ENCODE data around the gene RAB27B.
A peak's percentile ranks its signal among the peaks of the same experiment; 100 is the strongest.
"Not testable (repeated sequence)": the region's sequence is repeated elsewhere in the genome, so short reads cannot be mapped to it uniquely, and the experiment has no call there.

The RAB27B gene

DNA sequence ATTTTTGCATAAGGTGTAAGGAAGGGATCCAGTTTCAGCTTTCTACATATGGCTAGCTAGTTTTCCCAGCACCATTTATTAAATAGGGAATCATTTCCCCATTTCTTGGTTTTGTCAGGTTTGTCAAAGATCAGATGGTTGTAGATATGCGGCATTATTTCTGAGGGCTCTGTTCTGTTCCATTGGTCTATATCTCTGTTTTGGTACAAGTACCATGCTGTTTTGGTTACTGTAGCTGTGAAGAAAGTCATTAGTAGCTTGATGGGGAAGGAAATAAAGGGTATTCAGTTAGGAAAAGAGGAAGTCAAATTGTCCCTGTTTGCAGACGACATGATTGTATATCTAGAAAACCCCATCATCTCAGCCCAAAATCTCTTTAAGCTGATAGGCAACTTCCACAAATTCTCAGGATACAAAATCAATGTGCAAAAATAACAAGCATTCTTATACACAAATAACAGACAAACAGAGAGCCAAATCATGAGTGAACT lies 7.4 kb upstream of the RAB27B start:
- DNase-seq, result not testable (repeated sequence)

DNA sequence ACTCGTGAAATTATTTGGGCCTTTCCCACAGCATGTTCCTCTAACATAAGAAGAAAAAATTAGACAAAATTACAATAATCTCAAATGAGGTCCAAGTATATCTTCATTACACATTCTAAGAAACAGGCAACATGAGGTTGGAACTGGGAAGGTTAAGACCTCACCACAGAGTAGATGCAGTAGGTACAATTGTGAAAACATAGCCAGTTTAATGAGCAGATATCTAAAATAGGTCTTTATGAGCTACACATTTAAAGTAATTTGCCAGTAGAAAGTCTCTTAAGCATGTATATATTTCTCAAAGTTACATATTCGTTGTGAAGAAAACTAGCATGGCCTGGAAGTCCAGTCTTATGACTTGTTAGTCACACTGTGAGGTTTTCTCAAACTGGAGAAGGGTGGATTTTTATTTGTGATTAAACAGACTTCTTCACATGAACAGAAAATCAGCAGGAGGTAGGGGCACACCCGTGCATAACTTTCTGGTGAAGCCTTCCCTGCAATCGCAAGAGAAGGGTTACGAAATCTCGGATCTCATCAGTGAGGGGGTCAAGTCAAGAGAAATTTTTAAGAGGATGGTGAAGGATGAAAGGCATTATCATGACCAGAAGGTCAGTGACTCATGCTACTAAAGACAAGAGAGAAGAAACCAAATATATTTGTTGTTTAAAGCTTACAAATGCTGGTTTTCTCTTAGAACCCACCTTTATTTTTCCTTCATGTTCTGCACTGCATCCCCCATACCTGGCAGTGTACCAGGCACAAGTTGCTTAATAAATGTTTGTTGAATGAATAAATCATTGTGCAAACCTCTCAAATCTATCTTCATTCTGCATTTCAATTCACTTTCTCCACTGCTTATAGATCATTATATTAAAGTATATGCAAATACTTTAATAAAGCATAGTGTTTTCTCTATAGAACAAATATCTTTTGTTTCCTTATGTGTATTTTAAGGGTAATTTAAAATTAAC lies 5.1 kb upstream of the RAB27B start:
- DNase-seq, result no peak

DNA sequence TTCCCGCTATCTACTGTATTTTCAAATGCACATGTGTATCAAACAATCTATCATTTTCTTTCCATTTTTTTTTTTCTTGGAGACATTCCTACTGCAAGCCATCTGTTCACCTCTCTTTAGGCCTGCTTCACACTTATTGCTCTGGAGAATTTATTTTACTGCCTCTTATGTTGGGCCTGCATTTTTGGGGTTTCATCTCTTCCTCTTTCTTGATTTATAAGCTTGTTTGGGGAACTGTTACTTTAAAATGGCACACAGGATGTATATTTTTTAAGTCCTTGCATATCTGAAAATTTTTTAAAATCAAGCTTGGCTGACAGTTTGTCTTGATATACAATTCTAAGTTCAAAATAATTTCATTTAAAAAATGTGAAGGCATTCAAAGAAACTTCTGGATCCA lies 3.5 kb upstream of the RAB27B start:
- no peak for DNase-seq

DNA sequence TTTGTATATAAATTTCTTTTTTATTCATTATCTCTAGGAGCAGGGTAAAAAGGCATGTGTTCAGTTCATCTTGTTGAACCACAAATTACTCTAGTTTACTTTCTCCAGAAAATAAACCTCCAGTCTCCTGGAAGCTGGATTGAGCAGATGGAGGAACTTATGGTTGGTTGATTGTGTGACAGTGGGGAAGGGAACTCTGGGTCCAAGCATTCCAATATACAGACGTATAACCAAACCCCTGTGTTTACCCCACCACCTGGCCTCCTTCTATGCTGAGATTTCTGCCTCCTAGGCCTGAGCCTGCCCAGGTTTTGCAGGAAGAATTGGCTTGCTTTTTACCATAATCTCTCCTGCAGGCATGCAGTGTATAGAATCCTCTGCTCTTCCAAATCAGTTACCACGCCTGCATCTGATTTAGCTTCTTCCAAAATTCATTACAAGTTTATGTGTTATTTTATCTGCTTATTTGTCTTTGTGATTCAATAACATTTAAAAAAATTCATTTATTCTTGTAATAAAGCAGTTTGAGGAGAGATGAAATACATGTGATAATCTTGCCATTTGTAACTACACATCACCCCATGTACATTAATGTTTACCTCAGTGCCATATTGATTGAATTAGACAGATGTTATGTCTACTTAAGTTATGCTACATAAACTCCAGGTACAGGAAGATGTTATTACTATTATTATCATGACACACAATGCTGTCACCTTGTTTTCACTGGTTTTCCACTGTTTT lies 2.5 kb upstream of the RAB27B start:
- DNase-seq, result no peak

DNA sequence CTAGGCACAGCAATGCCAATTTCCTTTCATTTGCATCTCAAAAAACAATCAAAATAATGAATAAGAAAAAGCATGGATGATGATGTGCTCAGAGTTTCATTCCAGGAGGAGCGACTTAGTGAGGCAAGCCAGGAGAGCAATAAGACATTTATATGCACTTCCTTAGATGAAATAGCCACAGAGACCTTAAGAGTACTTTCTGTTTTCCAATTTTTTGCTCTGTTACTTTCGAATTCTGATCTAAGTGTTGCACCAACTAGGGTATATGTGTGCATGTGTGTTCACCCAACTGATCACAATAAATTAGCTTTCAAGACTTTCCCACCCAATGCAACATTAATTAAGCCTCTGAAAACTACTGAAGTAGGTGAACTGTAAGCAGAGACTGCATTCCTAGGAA lies 709 bp downstream of the RAB27B start:
- peak in 1 of 2 donors; percentile 19 for DNase-seq

DNA sequence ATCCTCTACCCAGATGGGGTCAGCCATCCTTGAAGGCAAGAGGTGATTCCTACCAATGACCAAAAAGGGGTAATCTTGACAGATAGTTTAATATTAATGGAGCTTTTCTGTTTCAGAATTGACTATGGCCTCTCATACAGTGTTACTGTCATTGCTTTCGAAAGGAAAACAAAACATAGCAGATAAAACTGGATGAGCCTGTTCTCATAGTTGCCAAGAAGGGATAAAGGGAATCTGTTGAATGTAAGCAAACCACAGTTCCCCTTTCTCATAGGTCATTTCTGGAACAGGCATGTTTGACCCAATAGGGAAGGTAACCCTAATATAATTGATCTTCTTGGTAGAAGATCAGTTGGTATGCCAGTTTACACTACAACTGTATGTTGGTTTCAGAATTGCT lies 1.6 kb downstream of the RAB27B start:
- no peak for DNase-seq

DNA sequence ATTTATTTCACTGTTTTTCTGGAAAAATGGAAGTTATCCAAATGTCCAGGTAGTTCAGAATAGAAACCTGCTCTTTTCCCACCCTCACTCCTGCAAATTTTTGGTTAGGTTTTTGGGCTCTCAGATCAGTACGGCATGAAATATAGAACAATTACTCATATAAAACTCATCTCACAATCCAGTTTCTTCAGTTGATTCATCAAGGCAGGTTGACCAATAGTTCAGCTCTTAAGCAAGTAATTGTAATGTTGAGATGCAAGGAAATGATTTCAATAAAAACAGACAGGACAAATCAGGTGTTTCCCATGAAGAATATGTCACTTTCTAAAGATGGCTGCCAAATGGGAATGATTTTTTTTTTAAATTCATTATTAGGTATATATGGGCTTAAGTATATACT lies 2.0 kb downstream of the RAB27B start:
- no peak for DNase-seq

DNA sequence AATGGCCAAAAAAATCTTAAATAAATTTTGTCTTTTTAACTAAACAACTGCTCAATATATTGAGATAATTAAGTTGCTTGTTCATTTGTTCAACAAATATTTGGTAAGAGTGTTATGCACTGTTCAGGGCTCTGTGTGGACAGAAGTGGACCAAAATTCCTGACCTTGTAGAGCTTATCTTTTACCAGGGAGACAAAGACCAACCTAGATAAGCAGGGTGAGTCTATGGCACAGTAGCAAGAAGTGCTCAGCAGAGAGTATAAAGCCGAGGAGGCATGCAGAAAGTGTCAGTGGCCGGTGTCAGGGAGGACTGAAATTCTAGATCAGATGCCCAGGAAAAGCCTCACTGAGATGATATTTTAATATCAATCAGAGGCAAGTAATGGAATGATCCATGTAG lies 2.6 kb downstream of the RAB27B start:
- no peak for DNase-seq

DNA sequence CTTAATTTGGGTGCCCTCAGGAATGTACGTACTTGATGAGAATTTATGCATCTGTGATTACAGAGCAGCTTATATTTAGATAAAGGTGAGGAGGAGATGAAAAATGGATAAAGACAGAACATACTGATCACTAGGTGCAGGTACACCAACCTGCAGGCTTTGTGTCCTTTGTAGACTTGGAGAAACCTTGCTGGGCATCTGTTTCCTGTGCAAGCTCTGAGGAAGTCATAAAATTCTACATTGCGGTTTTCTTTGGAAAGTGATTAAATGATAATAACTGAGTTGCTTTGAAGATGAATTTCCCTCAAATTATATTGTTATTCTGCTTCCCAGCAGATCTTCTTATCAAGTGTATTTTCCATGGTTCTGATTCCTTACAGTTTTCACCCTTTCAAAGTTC lies 7.7 kb downstream of the RAB27B start:
- DNase-seq, result peak in 1 of 2 donors; percentile 36

DNA sequence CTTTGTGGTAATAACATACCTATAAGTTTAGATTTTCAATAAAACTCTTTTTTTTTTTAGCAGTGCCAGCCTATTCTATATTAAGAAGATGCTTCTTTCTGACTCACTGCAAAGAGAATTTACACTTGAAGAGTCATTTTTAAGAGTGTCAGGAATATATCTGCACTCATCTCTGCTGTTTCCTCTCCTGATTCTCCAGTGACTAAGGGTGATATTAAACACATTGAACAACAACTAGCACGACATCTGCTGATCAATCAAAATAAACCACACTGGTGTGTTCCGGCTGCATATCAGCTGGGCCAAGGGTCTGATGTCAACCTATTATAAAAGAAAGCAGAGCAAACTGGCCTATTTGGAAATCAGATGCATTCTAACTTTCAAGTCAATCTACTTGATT lies 15.0 kb downstream of the RAB27B start:
- no peak for DNase-seq

DNA sequence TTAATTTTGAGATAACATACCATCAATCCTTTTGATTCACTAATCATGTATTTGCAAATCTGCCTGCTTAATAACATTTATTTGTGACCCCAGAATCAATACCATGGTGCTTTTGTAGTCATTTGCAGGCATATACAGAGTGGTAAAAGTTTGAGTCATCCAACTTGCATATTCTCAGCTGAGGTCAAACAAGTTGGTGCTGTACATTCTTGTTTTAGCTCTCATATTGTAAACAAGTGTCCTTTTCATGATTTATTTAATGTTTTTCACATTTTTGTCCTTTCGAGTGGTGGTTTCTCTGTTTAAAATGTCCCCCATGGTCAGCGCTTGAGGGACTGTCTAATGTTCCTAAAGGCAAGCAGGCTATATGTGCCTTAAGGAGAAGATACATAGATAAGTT lies 17.5 kb downstream of the RAB27B start:
- DNase-seq, result no peak

DNA sequence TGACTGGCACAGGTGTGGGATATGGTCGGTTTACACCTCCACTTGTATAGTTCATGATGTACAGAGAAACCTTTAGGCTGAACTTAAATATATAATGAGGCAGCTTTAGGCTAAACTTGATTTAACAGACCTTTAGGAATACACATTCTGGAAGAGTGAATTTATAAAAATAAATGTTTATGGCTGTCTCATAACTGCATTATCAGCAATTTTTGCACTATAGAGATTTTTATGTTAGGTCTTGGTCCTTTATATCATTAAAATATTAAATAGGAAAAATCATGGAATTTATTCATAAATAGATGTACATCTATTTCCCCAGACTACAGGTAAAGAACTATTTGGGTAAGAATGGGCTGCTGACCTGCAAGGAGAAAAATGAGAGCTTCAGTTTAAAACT lies 19.8 kb downstream of the RAB27B start:
- no peak for DNase-seq

DNA sequence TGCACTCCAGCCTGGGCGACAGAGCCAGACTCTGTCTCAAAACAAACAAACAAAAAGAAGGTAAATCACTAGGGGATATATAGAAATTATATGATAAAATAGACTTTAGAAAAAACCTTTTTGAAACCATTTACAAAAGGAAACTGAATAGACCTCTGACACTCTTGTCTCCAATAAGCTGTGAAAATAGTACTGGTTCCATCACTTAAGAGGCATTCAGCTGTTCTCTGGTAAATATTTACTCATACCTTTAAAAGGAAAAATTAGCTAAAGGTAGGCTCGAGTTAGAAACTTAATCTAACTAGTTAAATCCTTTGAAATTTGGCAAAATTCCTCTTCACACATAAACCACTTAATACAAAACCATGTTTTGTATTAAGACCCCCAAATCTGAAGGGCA lies 21.4 kb downstream of the RAB27B start:
- no peak for DNase-seq

DNA sequence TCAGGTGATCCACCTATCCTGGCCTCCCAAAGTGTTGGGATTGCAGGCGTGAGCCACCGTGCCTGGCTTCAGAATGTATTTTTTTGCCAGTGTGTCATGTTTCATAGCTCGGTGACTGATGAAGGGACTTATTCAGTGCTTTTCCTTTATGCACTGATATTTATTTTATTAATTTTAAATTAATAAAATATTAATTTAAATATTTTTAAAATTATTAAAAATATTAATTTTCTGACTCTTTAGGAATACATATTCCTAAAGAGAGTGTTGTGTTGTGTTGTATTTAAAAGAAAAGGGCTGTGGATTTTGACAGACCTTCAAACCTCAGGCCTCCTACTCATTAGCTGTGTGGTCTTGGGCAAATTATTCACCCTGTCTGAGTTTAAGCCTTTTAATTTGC lies 22.3 kb downstream of the RAB27B start:
- no peak for DNase-seq

DNA sequence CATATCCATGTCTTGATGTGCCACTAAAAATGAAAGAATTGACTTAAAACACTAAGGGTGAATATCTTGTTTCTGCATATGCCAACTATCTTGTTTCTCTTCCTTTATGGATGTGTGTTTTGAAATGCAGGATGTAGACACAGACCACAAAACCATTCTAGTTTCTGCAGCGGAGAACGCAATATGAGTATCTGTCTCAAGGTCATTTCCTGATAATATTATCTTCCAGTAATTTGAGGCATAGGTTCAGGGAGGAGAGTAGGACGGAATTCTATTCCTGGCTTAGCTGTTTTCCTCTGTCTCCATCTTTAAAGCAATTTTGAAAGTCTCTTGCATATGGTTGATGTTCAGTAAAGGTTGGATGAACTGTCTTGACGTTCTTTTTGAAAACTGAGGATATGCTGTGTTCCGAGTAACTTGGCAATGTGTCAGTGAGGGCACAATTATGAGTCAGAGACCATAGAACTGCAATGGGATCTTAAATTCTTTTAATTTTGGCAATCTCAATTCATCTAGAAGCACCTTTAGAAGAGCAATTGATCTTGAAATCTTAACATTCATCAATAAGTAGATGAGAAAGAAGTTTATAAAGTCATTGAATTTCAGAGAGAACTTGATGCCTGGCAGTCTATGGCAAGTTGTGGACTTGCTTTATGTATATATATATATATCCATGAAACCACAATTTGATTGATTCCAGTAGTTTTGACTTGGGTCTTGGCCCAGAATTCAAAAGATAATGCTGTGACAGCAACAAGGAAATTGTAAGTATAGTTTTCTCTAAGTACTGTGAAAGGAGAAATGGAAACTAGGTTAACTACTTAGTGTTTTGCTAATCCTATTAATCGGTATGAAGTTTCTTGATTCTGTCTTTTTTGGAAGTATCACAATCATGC lies 24.8 kb downstream of the RAB27B start:
- no peak for DNase-seq

DNA sequence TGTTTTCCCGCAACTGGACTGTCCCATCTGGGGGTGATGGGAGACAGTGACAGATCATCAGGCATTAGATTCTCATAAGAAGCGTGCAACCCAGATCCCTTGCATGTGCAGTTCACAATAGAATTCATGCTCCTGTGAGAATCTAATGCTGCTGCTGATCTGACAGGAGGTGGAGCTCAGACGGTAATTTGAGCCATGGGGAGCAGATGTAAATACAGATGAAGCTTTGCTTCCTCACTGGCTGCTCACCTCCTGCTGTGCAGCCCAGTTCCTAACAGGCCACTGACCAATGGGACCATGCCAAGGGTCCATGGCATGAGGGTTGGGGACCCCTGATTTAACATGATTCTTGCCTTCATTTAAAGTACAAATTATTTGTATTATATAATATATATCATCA lies 26.8 kb downstream of the RAB27B start:
- DNase-seq, result not testable (repeated sequence)

DNA sequence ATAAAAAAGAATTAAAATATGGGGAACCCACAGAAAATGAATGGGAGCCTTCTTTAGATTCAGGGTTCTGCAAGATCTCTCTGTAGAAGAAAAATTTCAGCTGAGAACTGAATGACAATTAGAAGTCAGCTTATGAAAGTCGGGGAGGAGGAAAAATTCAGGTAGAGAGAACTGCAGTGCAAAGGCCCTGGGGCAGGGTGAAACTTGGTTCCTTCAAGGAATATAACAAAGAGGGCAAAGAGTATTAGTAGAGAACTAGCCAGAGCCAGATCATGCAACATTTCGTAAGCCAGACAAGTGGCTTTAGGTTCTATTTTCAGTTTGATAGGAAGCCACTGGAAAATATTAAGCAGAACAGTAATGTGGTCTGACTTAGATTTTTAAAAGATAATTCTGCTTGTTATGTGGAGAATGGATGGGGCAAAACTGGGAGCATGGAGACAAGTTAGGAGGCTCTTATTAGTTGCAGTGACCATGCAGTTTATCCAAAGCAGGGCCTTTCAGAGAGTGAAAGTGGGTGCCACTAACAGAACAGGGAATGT lies 27.9 kb downstream of the RAB27B start:
- DNase-seq, result no peak

DNA sequence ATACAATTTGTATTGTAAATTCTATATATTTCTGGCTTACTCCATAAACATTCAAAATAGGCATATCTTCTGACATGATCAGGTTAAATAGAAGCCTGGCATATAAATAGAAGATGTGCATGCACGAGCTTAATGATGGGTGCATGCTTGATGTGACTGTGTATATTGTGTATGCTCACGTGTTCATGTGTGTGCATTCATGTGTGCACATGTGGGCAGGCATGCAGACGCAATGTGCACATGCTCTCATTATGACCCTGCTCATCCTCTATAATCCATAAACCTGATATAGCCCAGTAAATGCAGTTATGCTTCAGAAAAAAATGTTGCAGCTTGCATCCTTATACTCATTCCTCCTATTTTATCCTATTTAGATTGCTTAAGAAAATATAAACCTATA lies 29.2 kb downstream of the RAB27B start:
- DNase-seq, result no peak

DNA sequence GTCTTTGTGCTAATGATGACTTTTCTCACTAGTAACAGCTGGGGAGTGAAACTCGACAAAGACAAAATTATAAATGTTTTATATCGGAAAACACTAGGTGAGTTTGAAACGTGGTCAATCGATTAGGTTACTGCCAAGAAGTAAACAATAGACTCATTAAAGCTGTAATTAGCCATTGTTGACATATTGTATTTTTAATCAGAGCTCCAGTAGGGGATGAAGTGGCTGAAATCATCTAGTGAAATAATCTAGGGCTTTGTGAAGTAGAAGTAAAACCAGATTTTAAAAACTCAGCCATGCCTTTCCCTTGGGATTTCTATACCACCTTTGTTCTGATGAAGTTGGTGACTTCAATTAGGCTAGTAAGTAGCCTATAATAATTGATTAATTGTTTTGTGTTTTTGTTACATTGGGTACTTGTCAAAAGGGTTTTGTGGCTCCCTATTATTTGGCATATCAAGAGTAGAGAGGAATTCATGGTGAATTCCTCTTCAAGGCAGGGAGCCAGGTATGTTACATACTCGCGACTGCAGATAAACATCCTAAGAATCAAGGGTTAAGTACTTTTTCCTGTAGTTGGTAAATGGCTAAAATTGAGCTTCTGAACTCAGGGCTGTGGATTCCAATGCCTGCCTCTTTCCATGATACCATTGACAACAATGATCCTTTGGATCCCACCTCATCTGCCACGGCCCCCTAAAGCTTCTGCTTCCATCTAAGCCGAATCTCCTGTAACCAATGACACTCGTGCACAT lies 31.6 kb downstream of the RAB27B start:
- no peak for DNase-seq

DNA sequence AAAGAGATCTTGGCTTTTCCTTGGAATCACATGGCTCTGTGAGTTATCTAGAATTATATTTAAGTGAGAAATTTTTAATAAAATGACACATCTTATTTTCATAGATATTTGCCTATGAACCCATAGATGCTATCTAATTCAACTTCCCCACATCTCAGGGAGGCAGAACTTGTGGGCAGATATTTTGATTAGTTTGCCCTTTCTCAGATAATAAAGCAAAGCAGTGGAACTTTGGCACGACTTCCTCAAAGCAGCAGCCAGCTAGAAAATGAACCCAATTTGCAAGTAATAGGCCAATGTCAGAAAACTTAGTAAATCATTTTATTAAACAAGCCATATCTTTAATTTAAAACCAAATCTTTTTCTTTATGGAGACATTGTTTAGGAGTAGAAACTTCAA lies 32.7 kb downstream of the RAB27B start:
- DNase-seq, result no peak

DNA sequence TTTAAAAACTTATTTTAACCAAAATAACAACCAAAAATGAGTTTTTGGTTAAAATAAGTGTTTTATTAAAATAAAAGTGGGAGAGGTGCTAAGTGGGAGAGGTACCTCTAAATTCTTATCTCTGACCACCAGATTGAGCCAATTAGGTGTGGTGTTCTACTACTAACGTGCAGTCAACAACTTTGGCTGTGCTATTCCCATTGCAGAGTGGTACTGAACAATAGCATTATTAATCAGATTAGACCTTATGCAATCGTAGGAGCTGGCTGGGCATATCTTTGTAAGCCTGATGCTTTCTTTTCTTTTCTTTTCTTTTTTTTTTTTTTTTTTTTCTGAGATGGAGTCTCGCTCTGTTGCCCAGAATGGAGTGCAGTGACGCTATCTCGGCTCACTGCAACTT lies 38.9 kb downstream of the RAB27B start:
- DNase-seq, result no peak

DNA sequence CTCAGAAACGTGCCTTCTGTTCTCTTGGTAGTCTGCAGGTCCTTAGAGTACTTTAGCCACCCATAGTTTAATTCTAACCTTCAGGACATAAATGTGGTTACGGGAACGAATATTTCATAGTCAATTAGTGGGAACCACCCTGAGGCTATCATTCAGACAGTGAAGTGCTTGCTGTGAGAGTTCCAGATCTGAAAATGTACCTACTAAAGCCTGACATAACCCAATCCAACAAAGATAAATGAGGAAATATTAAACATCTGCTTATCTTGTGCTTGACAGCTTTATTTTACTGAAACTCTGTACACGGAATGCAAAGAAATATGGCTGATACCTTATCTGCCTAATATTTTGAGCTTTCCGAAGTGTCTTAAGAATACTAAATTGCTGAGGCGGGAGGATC lies 43.0 kb downstream of the RAB27B start:
- DNase-seq, result no peak

All from CD4-positive, alpha-beta T cell treated with Interleukin-4 for 1 hour (primary cell).